Measurements from ENCODE around the gene GNAL.

The GNAL gene

GRCh38 chr18:11809895-11810294, 120.8 kb downstream of the GNAL start:
- DNase-seq (ENCODE audit: low read depth): no peak

GRCh38 chr18:11810379-11810778, 121.3 kb downstream of the GNAL start:
- no peak for DNase-seq (ENCODE audit: low read depth)

- DNase-seq (ENCODE audit: low read depth): no peak
Observed at GRCh38 chr18:11811009-11811408, 121.9 kb downstream of the GNAL start.

GRCh38 chr18:11817229-11817628, 128.2 kb downstream of the GNAL start:
- DNase-seq (ENCODE audit: low read depth): no peak

GRCh38 chr18:11818486-11819203, 129.6 kb downstream of the GNAL start:
- no peak for DNase-seq (ENCODE audit: low read depth)

GRCh38 chr18:11819938-11820337, 130.9 kb downstream of the GNAL start:
- DNase-seq (ENCODE audit: low read depth): no peak

GRCh38 chr18:11820697-11821096, 131.6 kb downstream of the GNAL start:
- DNase-seq (ENCODE audit: low read depth): no peak

GRCh38 chr18:11821208-11821607, 132.1 kb downstream of the GNAL start:
- no peak for DNase-seq (ENCODE audit: low read depth)

GRCh38 chr18:11821643-11822237, 132.7 kb downstream of the GNAL start:
- DNase-seq (ENCODE audit: low read depth): no peak

GRCh38 chr18:11823545-11823944, 134.5 kb downstream of the GNAL start:
- no peak for DNase-seq (ENCODE audit: low read depth)

- DNase-seq (ENCODE audit: low read depth): no peak
Observed at GRCh38 chr18:11826836-11827235, 137.8 kb downstream of the GNAL start.

GRCh38 chr18:11828786-11829432, 139.8 kb downstream of the GNAL start:
- no peak for DNase-seq (ENCODE audit: low read depth)

GRCh38 chr18:11830585-11830984, 141.5 kb downstream of the GNAL start:
- no peak for DNase-seq (ENCODE audit: low read depth)

- no peak for DNase-seq (ENCODE audit: low read depth)
Observed at GRCh38 chr18:11831921-11832320, 142.9 kb downstream of the GNAL start.

- no peak for DNase-seq (ENCODE audit: low read depth)
Observed at GRCh38 chr18:11834772-11835171, 145.7 kb downstream of the GNAL start.

- no peak for DNase-seq (ENCODE audit: low read depth)
Observed at GRCh38 chr18:11839556-11839955, 150.5 kb downstream of the GNAL start.

GRCh38 chr18:11840493-11840892, 151.4 kb downstream of the GNAL start:
- DNase-seq (ENCODE audit: low read depth): no peak

- no peak for DNase-seq (ENCODE audit: low read depth)
Observed at GRCh38 chr18:11842562-11842961, 153.5 kb downstream of the GNAL start.

GRCh38 chr18:11844436-11844835, 155.4 kb downstream of the GNAL start:
- no peak for DNase-seq (ENCODE audit: low read depth)

- DNase-seq (ENCODE audit: low read depth): no peak
Observed at GRCh38 chr18:11845654-11846053, 156.6 kb downstream of the GNAL start.

- no peak for DNase-seq (ENCODE audit: low read depth)
Observed at GRCh38 chr18:11847811-11848210, 158.7 kb downstream of the GNAL start.

- no peak for DNase-seq (ENCODE audit: low read depth)
Observed at GRCh38 chr18:11849279-11849678, 160.2 kb downstream of the GNAL start.

GRCh38 chr18:11849841-11850634, 161.0 kb downstream of the GNAL start:
- peak; percentile 36 for DNase-seq (ENCODE audit: low read depth)
